Fibroblast of lung (primary cell): ENCODE results near the gene ZNF451. TPM values are rescaled to one million over a fixed set of nuclear protein-coding genes. Genes with fewer than 3 reads are reported as not detected.

Experiments
- DNase-seq, 2 donors: peaks; one replicate each; pipeline versions ENCODE4 v3.0.0 to v3.0.0-alpha.2; 2010; ENCODE audit warnings: low read depth in 2 of 2
- H2AFZ ChIP-seq: 2 replicates; pipeline ENCODE4 v1.5.1; 2012; ENCODE audit warnings: low read length, control low read depth, inconsistent platforms
- H3K27ac ChIP-seq: 2 replicates; pipeline ENCODE4 v1.5.1; 2011; ENCODE audit warnings: low read length, control low read depth; ENCODE audit not compliant: insufficient read depth
- H3K27me3 ChIP-seq: 2 replicates; pipeline ENCODE4 v1.5.1; 2011; ENCODE audit warnings: mild to moderate bottlenecking, low read length; ENCODE audit not compliant: control insufficient read depth, insufficient read depth
- H3K36me3 ChIP-seq: 2 replicates; pipeline ENCODE4 v1.5.1; 2011; ENCODE audit warnings: low read length; ENCODE audit not compliant: control insufficient read depth, insufficient read depth
- H3K4me1 ChIP-seq: 2 replicates; pipeline ENCODE4 v1.5.1; 2011; ENCODE audit warnings: low read length; ENCODE audit not compliant: control insufficient read depth, insufficient read depth; ENCODE audit errors: extremely low read depth
- H3K4me2 ChIP-seq: 2 replicates; pipeline ENCODE4 v1.5.1; 2011; ENCODE audit warnings: low read length, control low read depth; ENCODE audit not compliant: insufficient read depth; ENCODE audit errors: extremely low read depth
- H3K4me3 ChIP-seq, 4 experiments: fragments of 200-600 bp in 1 of 4; sonication (generic) in 1 of 4; replicated peaks in 1 of 4; 2 replicates each; pipeline ENCODE4 v1.5.1; 2011 to 2016; ENCODE audit warnings: low read length in 4 of 4, low read depth in 3 of 4, mild to moderate bottlenecking in 3 of 4, control low read depth in 2 of 4, inconsistent platforms in 1 of 4, mixed read lengths in 1 of 4; ENCODE audit not compliant: insufficient read depth in 1 of 4; ENCODE audit errors: control extremely low read depth in 1 of 4
- H3K79me2 ChIP-seq: 2 replicates; pipeline ENCODE4 v1.5.1; 2012; ENCODE audit warnings: mild to moderate bottlenecking, low read length, inconsistent platforms; ENCODE audit not compliant: control insufficient read depth, insufficient read depth
- H3K9ac ChIP-seq: 2 replicates; pipeline ENCODE4 v1.5.1; 2011; ENCODE audit warnings: mild to moderate bottlenecking, low read length, control low read depth; ENCODE audit not compliant: insufficient read depth
- H3K9me3 ChIP-seq: 2 replicates; pipeline ENCODE4 v1.5.1; 2012; ENCODE audit warnings: low read depth, low read length; ENCODE audit not compliant: control insufficient read depth, insufficient read depth
- H4K20me1 ChIP-seq: 2 replicates; pipeline ENCODE4 v1.5.1; 2011; ENCODE audit warnings: low read length; ENCODE audit not compliant: control insufficient read depth, insufficient read depth; ENCODE audit errors: extremely low read depth
- CTCF ChIP-seq, 2 donors: IDR thresholded peaks in 1 of 2; conservative IDR thresholded peaks in 1 of 2; 1 replicate in 1 of 2; 2 replicates in 1 of 2; pipeline ENCODE4 v1.5.1; 2011 to 2012; ENCODE audit warnings: low read length in 2 of 2, control low read depth in 1 of 2, inconsistent platforms in 1 of 2, low read depth in 1 of 2, mild to moderate bottlenecking in 1 of 2
- EZH2 ChIP-seq: IDR thresholded peaks from 2 replicates; pipeline ENCODE4 v1.5.1; 2012; ENCODE audit warnings: low read length, control low read depth, mild to moderate bottlenecking; ENCODE audit errors: missing control alignments
- polyA plus RNA-seq, 2 donors: library from polyadenylated mRNA; depleted of rRNA in 1 of 2; stranded (reverse) in 1 of 2; unstranded in 1 of 2; fragments of >200 nt; gene quantifications; 2 replicates each; pipeline ENCODE4 v1.2.1, GENCODE V29; 2011 to 2012; ENCODE audit warnings: missing spikeins in 1 of 2
- total RNA-seq: library from RNA; depleted of rRNA; stranded (reverse); fragments of >200 nt; gene quantifications from 2 replicates; pipeline ENCODE4 v1.2.1, GENCODE V29; 2014

Gene ZNF451
- total and polyA plus RNA-seq, 2 donors (not counting 1 experiment from before 2014, with no cell fraction given) = 30.0 to 74.6 TPM

GRCh38 chr6:57104336-57104735 is 14.3 kb downstream of the ZNF451 start:
- no peaks in the 10 kb centered on the region for H3K27me3 ChIP-seq
- H3K36me3 ChIP-seq = peaks cover 12% of the 10 kb centered on the region
- H2AFZ ChIP-seq = no peak overlapping the region
- TF ChIP-seq CTCF (conservative IDR thresholded peaks at IDR 0.05 in 1 of 2, IDR thresholded peaks at IDR 0.05 in 1 of 2; ENCODE audit: low read depth in 1 of 2, low read length in 2 of 2) (no peak), EZH2 (no peak)
- peaks cover 34% of the 10 kb centered on the region for H3K79me2 ChIP-seq
- no peaks in the 10 kb centered on the region for H3K4me1 ChIP-seq
- H3K4me2 ChIP-seq = no peak overlapping the region
- no peak overlapping the region for H3K27ac ChIP-seq
- no peak overlapping the region for H3K9ac ChIP-seq
- DNase-seq = no peak
- H3K4me3 ChIP-seq = no peak overlapping the region
- H4K20me1 ChIP-seq = no peaks in the 10 kb centered on the region
- H3K9me3 ChIP-seq = no peaks in the 10 kb centered on the region

GRCh38 chr6:57106990-57107389 is 17.0 kb downstream of the ZNF451 start:
- Histone ChIP-seq H3K36me3 (no peaks in the 10 kb centered on the region), H3K9me3 (no peaks in the 10 kb centered on the region), H4K20me1 (no peaks in the 10 kb centered on the region), H3K4me2 (no peak overlapping the region), H3K4me1 (no peaks in the 10 kb centered on the region), H2AFZ (no peak overlapping the region), H3K9ac (no peak overlapping the region), H3K27ac (no peak overlapping the region), H3K79me2 (peaks cover 26% of the 10 kb centered on the region), H3K27me3 (no peaks in the 10 kb centered on the region), H3K4me3 (no peak overlapping the region)
- DNase-seq = no peak
- TF ChIP-seq CTCF (conservative IDR thresholded peaks at IDR 0.05 in 1 of 2, IDR thresholded peaks at IDR 0.05 in 1 of 2; ENCODE audit: low read depth in 1 of 2, low read length in 2 of 2) = no peak

- Histone ChIP-seq H2AFZ (no peak overlapping the region), H3K27ac (no peak overlapping the region), H3K79me2 (peaks cover 16% of the 10 kb centered on the region), H3K9ac (no peak overlapping the region), H3K36me3 (no peaks in the 10 kb centered on the region), H3K4me2 (no peak overlapping the region), H4K20me1 (no peaks in the 10 kb centered on the region), H3K9me3 (no peaks in the 10 kb centered on the region), H3K4me3 (no peak overlapping the region), H3K27me3 (no peaks in the 10 kb centered on the region), H3K4me1 (no peaks in the 10 kb centered on the region)
- no peak for DNase-seq
- TF ChIP-seq CTCF (conservative IDR thresholded peaks at IDR 0.05 in 1 of 2, IDR thresholded peaks at IDR 0.05 in 1 of 2; ENCODE audit: low read depth in 1 of 2, low read length in 2 of 2) = no peak
- no peak for TF ChIP-seq EZH2
Observed at GRCh38 chr6:57108691-57109090, 18.7 kb downstream of the ZNF451 start.
